Measurements from ENCODE around the gene PDE9A.
A peak's percentile ranks its signal among the peaks of the same experiment; 100 is the strongest.
"Not testable (repeated sequence)": the region's sequence is repeated elsewhere in the genome, so short reads cannot be mapped to it uniquely, and the experiment has no call there.

Gene PDE9A

DNA sequence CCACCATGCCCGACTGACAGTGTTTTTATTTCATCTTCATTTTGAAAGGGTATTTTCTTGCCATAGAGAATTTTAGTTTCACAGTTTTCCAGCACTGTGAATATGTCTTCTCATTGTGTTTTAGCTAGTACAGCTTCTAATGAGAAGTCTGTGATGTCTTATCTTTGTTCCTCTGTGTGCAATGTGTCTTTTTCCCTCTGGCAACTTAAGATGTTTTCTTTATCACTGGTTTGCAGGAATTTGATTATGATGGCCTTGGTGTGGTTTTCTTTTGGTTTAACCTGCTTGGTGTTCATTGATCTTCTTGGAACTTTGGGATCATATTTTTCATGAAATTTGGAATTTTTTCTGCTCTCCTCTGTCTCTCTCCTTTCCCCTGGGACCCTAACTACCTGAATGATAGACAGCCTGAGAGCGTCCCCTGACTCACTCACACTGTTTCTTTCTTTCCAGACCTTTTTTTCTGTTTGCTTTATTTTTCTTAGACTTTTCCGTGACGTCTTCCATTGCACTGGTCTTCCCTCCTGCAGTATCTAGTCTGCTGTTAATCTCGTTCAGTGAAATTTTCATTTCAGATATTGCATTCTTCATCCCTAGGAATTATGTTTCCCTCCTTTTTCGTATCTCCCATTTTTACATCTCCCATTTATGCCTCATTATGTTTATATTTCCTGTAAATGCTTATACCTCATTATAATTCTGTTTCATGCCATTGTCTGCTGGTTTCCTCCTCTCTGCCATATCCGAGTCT, 48.5 kb downstream of the PDE9A start:
- no peak overlapping the region for H3K27ac ChIP-seq
- H3K4me3 ChIP-seq, result no peak overlapping the region

- H3K27ac ChIP-seq, result no peak overlapping the region
- H3K4me3 ChIP-seq, result no peak overlapping the region
Observed at GRCh38 chr21:42702720-42703119, 49.3 kb downstream of the PDE9A start.

- H3K4me3 ChIP-seq, result no peak overlapping the region
- H3K27ac ChIP-seq, result no peak overlapping the region
Observed at GRCh38 chr21:42703136-42703908, 49.9 kb downstream of the PDE9A start.

DNA sequence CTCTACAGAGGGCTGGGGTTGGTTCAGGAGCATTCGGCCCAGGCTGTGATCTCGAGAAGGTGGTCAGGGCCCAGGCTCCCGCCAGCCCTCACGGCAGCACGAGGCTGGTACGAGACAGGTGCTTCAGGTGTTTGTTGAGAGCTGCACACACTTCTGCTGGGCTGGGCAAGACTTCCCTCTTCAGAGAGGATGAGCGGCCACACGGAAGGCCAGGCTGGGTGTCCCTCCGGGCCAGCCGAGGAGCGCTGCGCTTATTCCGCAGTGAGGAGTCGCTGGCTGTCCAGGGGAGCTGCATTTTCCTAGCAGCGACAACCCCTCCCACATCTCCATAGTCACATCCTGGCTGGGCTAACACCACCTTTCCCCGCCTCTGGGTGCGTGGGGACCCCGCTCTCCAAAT, 50.5 kb downstream of the PDE9A start:
- Histone ChIP-seq H3K4me3 (no peak overlapping the region), H3K27ac (no peak overlapping the region)

GRCh38 chr21:42704861-42705260, 51.4 kb downstream of the PDE9A start:
- H3K4me3 ChIP-seq, result no peak overlapping the region

GRCh38 chr21:42705346-42705745, 51.9 kb downstream of the PDE9A start:
- no peak overlapping the region for H3K27ac ChIP-seq
- H3K4me3 ChIP-seq, result no peak overlapping the region

More at GRCh38 chr21:42704861-42705260, 51.4 kb downstream of the PDE9A start:
- no peak overlapping the region for H3K27ac ChIP-seq

DNA sequence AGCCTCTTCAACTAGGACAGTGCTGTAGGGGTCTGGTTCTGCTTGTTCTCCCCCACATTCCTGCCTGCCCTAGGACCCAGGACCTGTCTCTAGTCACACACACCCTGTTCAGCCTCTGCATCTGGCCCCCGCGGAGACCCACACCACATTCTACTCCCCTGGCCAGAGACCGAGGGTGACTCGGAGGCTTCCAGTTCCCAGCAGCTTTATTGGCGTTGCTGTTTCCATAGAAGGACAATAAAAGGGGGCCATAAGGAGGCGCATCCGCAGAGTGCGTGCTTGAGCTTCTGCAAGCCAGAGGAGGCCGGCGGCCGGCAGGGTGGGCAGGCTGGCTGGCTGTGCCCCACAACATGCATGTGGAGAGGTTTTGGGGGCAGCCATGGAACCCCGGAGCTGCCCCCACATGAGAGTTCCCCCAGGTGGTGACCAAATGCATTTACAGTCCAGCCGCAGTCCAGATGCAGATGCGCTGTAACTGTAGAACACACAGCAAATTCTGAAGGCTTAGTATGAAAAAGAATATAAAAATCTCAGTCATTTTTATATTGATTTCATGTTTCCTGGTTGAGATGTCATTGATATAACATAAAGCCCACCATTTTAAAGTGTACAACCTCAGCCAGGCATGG, 52.4 kb downstream of the PDE9A start:
- Histone ChIP-seq H3K4me3 (no peak overlapping the region), H3K27ac (no peak overlapping the region)

- Histone ChIP-seq H3K27ac (no peak overlapping the region), H3K4me3 (no peak overlapping the region)
Observed at GRCh38 chr21:42706765-42707164, 53.3 kb downstream of the PDE9A start.

- Histone ChIP-seq H3K4me3 (no peak overlapping the region), H3K27ac (no peak overlapping the region)
Observed at GRCh38 chr21:42707207-42707830, 53.9 kb downstream of the PDE9A start.

DNA sequence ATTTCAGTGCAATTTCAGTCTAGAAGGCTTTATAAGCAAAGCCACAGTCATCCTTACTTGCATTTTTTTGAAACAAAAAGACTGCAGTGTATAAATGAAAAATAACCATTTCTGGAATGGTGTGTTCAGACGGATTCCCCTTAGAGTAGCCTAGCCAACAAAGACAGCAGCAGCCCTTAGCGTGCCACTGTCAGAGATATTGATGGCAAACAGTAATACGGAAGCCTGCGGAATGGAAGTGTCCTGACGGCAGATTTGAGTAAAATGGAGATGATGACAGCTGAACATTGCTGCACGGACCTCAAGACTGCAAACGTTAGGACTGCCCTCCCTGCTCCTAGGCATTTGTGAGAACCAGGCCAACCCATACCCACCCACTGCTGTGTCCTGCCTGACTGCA, 54.7 kb downstream of the PDE9A start:
- H3K4me3 ChIP-seq, result no peak overlapping the region

DNA sequence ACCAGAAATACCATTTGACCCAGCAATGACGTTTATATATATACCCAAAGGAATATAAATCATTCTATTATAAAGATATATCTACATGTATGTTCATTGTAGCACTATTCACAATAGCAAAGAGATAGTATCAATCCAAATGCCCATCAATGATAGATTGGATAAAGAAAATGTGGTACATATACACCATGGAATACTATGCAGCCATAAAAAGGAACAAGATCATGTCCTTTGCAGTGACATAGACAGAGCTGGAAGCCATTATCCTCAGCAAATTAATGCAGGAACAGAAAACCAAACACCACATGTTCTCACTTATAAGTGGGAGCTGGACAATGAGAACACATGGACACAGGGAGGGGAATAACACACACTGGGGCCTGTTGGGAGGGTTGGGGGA, 55.5 kb downstream of the PDE9A start:
- not testable (repeated sequence) for H3K27ac ChIP-seq, H3K4me3 ChIP-seq

More for the DNA sequence above, 54.7 kb downstream of the PDE9A start:
- H3K27ac ChIP-seq, result no peak overlapping the region

DNA sequence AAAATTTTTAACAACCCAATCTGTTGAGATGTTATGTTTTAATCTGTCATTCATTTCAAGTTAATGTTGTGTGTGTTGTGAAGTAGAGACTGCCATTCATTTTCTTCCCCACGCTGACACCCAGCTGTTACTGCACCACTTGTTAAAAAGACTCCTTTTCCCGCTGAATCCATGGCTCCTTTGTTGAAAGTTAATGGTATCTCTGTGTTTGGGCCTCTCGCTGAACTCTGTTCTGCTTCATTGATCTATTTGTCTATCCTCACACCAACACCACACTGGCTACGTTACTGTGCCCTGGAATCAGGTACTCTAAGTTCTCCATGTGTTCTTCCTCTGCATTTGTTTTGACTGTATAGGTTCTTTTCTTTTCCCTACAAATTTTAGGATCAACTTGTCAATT, 58.2 kb downstream of the PDE9A start:
- Histone ChIP-seq H3K27ac (no peak overlapping the region), H3K4me3 (no peak overlapping the region)

DNA sequence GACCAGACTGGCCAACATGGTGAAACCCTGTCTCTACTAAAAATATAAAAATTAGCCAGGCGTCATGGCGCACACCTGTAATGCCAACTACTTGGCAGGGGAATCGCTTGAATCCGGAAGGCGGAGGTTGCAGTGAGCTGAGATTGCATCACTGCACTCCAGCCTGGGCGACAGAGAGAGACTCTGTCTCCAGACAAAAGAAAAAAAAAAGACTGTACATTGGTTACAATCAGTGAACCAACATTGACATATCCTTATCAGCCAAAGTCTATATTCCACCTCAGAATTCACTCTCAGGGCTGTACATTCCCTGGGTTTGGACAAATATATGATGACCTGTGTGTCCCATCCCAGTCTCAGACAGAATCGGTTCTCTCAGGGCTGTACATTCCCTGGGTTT, 62.0 kb downstream of the PDE9A start:
- H3K4me3 ChIP-seq, H3K27ac ChIP-seq: not testable (repeated sequence)

DNA sequence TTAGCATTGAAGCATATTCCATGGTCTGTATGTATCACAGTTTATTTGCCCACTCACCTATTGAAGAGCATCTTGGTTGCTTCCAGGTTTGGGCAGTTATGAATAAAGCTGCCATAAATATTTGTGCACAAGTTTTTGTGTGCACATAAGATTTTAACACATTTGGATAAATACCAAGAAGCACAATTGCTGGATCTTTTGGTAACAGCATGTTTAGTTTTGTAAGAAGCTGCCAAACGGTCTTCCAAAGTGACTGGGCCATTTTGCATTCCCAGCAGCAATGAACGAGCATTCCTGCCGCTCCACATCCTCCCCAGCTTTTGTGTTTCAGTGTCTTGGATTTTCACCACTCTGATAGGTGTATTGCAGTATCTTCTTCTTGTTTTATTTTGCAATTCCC, 62.7 kb downstream of the PDE9A start:
- no peak overlapping the region for H3K4me3 ChIP-seq
- no peak overlapping the region for H3K27ac ChIP-seq

GRCh38 chr21:42720484-42720883, 67.1 kb downstream of the PDE9A start:
- H3K4me3 ChIP-seq, H3K27ac ChIP-seq: not testable (repeated sequence)

DNA sequence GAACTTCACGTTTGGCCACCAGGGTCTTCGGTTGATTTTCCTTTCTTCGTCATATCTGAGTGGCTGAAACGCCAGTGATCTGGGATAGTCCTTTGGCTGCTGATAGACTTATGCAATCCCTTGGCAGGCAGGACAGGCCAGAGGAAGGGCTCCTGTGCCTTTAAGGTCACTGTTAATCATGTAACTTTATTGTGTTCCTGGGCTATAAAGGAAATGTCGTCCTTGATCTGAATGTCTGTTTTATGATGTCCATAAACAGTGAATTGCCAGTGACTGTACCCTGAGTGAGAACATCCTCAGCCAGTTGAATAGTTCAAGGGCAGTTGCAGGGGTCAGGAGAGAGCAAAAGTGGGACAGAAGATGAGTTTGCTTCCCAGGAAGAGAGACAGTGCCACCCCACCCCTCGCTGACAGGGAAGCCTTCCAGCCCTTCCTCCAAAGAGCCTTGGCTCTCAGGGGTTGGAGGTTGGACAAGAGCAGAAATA, 68.0 kb downstream of the PDE9A start:
- H3K4me3 ChIP-seq, result no peak overlapping the region
- no peak overlapping the region for H3K27ac ChIP-seq

GRCh38 chr21:42722153-42722552, 68.7 kb downstream of the PDE9A start:
- Histone ChIP-seq H3K4me3 (no peak overlapping the region), H3K27ac (no peak overlapping the region)

- no peak overlapping the region for H3K4me3 ChIP-seq
- no peak overlapping the region for H3K27ac ChIP-seq
Observed at GRCh38 chr21:42722808-42723473, 69.5 kb downstream of the PDE9A start.

DNA sequence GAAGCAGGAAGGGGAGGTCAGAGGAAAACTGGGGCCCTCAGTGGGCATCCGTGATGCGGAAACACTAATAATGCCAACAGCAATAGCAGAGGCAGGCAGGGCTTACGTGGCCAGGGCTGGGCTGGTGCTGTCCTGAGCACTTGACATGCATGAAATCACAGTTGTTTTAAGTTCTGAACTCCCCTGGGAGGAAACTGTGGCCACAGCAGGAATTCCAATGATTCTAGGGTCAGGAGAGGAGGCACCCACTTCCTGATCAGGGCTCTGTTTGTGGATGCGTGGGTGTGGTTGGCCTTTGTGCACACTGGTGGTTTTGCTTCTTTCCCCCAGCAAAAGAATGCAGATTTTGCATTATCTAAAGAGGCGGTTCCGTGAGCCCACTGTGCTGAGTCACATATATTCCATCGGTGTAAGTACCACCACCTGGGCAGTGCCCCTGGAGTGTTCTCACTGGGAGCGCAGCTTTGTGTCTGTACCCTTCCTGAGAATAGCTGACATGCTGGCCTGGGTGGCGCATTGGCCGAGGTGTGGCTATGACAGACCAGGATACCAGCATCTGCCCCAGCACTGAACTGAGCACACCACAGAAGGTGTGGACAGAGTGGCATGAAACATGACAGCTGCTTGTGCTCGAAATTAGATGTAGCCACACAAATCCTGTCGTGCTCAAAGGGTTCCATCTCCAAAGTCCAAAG, 71.0 kb downstream of the PDE9A start:
- peak overlapping the region in 1 of 21 experiments; percentile 1 for H3K27ac ChIP-seq
- no peak overlapping the region for H3K4me3 ChIP-seq
